HG02571 (cell line): ENCODE results near the gene DNAJC18.

Source experiments
- ATAC-seq: cut with Tn5 transposase; IDR thresholded peaks from one replicate; pipeline ENCODE4 v1.9.1; 2021; ENCODE audit warnings: mild to moderate bottlenecking, moderate library complexity; ENCODE audit not compliant: unreplicated experiment

The DNAJC18 gene

DNA sequence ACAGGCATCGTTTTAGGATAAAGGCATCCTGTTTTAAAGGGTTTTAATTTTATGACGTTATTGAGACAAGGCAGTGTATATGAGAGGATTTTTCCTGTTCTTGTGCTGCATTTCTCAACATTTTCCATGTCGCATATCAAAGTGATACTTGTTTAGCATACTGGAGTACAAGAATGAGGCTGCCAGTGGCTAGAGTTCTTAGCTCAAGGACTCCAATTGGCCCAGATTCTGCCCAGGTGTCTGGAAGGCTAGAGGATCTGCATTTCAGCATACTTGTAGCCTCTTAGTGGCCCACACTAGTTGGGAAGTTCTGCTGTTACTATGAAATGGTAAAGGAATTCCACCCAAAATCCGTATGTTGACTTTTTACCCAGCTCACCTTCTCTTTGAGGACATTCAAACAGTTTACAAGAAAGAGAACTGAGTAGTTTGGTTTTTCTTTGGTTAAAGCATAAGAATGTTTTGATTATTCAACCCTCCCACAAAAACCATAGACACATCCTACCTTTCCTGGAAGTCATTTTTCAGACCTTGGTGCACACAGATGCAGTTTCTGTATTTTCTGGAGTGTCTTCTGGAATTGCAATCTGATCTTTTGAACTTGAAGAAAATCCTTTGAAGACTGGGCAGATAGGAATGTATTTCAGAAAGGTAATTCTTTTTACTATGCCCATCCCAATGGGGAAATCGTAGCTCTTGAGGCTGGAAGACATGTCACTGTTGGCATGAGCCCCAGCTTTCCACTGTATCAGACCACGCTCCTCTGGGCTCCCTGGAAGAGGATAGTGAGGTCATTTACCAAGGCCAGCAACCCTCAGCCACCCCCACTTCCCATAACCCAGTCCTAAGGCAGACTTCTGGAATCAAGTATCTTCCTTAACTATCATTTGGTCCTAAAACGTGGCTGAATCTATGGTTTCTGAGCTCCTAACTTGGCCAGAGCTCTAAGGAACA, 67.6 kb downstream of the DNAJC18 start:
- ATAC-seq: no peak

DNA sequence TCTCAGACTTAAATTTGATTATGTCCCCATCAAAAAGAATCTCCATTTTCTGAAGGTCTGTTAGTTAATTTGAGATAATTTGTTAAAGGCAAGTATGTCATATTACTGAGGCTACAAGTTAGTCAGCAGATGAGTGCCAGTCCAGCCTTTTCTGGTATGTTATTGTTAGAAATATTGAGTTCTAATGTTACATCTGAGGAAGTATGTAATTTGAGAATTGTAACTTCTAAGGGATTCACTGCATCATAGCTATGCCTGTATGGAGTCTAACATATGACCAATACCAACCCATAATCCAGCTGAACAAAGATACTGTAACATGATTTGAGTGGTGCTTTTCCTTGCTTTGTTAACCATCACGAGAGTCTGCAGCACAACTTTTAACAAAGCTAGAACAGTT, 70.1 kb downstream of the DNAJC18 start:
- ATAC-seq: no peak

DNA sequence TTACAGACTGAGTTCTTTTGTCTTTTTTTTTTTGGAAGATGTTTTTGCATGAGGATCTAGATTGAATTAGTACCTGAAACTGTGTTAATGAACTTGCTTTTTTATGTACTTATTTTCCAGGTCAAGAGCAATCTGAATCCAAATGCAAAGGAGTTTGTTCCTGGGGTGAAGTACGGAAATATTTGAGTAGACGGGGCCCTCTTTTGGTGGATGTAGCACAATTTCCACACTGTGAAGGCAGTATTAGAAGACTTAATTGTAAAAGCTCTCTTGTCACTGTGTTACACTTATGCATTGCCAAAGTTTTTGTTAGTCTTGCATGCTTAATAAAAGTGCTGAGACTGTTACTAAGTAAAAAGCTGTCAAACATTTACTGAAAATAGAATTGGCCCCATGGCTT, 70.7 kb downstream of the DNAJC18 start:
- ATAC-seq: no peak

DNA sequence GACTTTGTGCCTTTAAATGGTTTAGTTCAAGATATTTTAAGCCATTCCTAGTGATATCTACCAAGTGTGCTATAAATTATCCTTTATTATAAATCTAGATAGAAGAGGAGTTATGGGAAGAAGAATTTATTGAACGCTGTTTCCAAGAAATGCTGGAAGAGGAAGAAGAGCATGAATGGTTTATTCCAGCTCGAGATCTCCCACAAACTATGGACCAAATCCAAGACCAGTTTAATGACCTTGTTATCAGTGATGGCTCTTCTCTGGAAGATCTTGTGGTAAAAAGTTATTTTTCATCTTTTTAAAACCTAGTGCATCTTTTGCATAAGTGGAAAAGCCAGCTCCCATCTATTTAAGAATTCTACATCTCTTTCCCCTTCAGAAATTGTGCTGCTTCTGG, 74.9 kb downstream of the DNAJC18 start:
- ATAC-seq: no peak

DNA sequence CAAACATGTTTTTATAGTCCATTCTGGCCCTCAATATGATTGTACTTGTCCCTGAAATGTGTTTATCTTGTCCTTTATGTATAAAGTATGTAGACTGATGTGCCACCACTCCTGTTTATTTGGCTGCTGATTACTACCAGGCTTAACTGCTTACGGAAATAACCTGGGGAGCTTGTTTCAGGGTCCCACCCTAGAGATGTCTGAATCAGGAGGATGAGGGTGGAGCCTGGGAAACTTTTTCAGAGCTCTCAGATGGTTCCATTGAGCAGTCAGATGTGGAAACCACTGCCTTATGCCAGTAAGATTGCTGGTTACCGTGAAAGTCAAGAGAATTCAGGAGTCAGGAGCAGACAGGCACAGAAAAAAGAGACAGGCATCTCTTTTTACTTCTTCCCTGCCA, 75.4 kb downstream of the DNAJC18 start:
- no peak for ATAC-seq

DNA sequence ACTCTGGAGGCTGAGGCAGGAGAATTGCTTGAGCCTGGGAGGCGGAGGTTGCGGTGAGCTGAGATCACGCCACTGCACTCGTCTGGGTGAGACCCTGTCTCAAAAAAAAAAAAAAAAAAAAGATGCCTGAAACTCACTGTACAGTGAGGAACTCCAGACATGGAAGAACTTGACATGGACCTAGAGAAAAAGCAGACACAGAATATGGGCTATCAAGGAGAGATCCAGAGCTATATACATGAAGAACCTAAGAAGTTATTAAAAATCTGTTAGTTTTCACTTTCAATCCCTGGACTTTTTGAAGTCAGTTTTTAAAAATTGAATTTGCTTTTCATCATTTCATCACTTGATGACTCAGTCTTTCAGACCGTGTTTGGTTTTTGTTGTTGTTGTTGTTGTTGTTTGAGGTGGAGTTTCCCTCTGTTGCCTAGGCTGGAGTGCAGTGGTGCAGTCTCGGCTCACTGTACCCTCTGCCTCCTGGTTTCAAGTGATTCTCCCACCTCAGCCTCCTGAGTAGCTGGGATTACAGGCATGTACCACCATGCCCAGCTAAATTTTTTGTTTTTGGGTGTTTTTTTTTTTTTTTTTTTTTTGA, 77.4 kb downstream of the DNAJC18 start:
- no peak for ATAC-seq

DNA sequence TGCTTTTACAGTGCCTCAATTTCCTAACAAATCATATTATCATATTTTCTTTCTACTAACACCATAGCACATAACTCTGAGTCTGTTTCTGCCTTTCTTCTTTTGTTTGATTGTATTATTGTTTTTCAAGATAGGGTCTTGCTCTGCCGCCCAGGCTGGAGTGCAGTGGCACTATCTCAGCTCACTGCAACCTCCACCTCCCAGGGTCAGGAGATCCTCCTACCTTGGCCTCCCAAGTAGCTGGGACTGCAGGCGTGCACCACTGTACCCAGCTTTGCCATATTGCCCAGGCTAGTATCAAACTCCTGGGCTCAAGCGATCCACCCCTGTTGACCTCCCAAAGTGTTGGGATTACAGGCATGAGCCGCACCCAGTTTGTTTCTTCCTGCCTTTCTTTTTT, 78.9 kb downstream of the DNAJC18 start:
- no peak for ATAC-seq
